Measurements from ENCODE around the gene GDNF. TPM values are rescaled to one million over a fixed set of nuclear protein-coding genes. Genes with fewer than 3 reads are reported as not detected.

The GDNF gene
- total RNA-seq, 2 experiments from 2014 or later = not detected

GRCh38 chr5:37840053-37841034 is 503 bp upstream of the GDNF start:
- Mint-ChIP-seq H3K4me3 (peak overlapping the region; percentile 10), H3K36me3 (no peaks in the 10 kb centered on the region), H3K27ac (peak overlapping the region; percentile 1), H3K4me1 (peaks cover 33% of the 10 kb centered on the region), H3K9me3 (ENCODE audit: low read depth) (no peaks in the 10 kb centered on the region), H3K27me3 (peaks cover 90% of the 10 kb centered on the region)
- CTCF ChIA-PET = interaction anchor here (1.1 to 1.5 kb wide), 2 partner anchors 353 to 428 kb away, joined by 3 to 6 read pairs; no protein-coding TSS in a partner anchor
- ATAC-seq = no peak
- DNase-seq = no peak

GRCh38 chr5:37838933-37839341 is 904 bp downstream of the GDNF start:
- CTCF ChIA-PET = interaction anchor here (1.2 to 1.4 kb wide), 2 partner anchors 71 to 354 kb away, joined by 3 to 11 read pairs; no protein-coding TSS in a partner anchor
- no peak for ATAC-seq
- no peaks in the 10 kb centered on the region for H3K36me3 Mint-ChIP-seq
- peaks cover 35% of the 10 kb centered on the region for H3K4me1 Mint-ChIP-seq
- H3K27ac Mint-ChIP-seq = no peak overlapping the region
- no peak overlapping the region for H3K4me3 Mint-ChIP-seq
- peaks cover 90% of the 10 kb centered on the region for H3K27me3 Mint-ChIP-seq
- DNase-seq = no peak
- no peaks in the 10 kb centered on the region for H3K9me3 Mint-ChIP-seq (ENCODE audit: low read depth)

GRCh38 chr5:37838152-37838932 is 1.5 kb downstream of the GDNF start:
- H3K4me3 Mint-ChIP-seq = peak overlapping the region; percentile 8
- H3K4me1 Mint-ChIP-seq = peaks cover 35% of the 10 kb centered on the region
- DNase-seq (no peak), ATAC-seq (no peak)
- H3K36me3 Mint-ChIP-seq = no peaks in the 10 kb centered on the region
- H3K9me3 Mint-ChIP-seq (ENCODE audit: low read depth) = no peaks in the 10 kb centered on the region
- H3K27me3 Mint-ChIP-seq = peaks cover 90% of the 10 kb centered on the region
- CTCF ChIA-PET = interaction anchor here (1.2 to 1.4 kb wide), 2 partner anchors 71 to 354 kb away, joined by 3 to 11 read pairs; no protein-coding TSS in a partner anchor
- no peak overlapping the region for H3K27ac Mint-ChIP-seq

- Mint-ChIP-seq H3K27me3 (peaks cover 90% of the 10 kb centered on the region), H3K4me3 (peak overlapping the region; percentile 43), H3K36me3 (no peaks in the 10 kb centered on the region), H3K9me3 (ENCODE audit: low read depth) (no peaks in the 10 kb centered on the region), H3K27ac (peak overlapping the region; percentile 32), H3K4me1 (peaks cover 35% of the 10 kb centered on the region)
- DNase-seq (peak; percentile 78), ATAC-seq (peak; percentile 81)
- CTCF ChIA-PET = interaction anchor here (1.2 to 1.5 kb wide), 4 partner anchors 355 to 424 kb away, joined by 3 to 15 read pairs (median 4); no protein-coding TSS in a partner anchor
Observed at GRCh38 chr5:37837414-37838032, 2.3 kb downstream of the GDNF start.

GRCh38 chr5:37836592-37837413 is 3.0 kb downstream of the GDNF start:
- ATAC-seq = no peak
- H3K4me3 Mint-ChIP-seq = peak overlapping the region; percentile 43
- CTCF ChIA-PET = interaction anchor here (1.2 to 1.5 kb wide), 4 partner anchors 356 to 424 kb away, joined by 3 to 15 read pairs (median 4); no protein-coding TSS in a partner anchor
- peaks cover 90% of the 10 kb centered on the region for H3K27me3 Mint-ChIP-seq
- H3K27ac Mint-ChIP-seq = peak overlapping the region; percentile 32
- no peaks in the 10 kb centered on the region for H3K9me3 Mint-ChIP-seq (ENCODE audit: low read depth)
- H3K4me1 Mint-ChIP-seq = peaks cover 35% of the 10 kb centered on the region
- no peaks in the 10 kb centered on the region for H3K36me3 Mint-ChIP-seq
- DNase-seq = no peak

- DNase-seq = no peak
- Mint-ChIP-seq H3K27ac (no peak overlapping the region), H3K27me3 (peaks cover 90% of the 10 kb centered on the region), H3K36me3 (no peaks in the 10 kb centered on the region), H3K4me1 (peaks cover 35% of the 10 kb centered on the region), H3K4me3 (no peak overlapping the region), H3K9me3 (ENCODE audit: low read depth) (no peaks in the 10 kb centered on the region)
- ATAC-seq = no peak
- CTCF ChIA-PET = interaction anchor here (1.2 to 1.5 kb wide), 4 partner anchors 357 to 423 kb away, joined by 3 to 15 read pairs (median 4); no protein-coding TSS in a partner anchor
Observed at GRCh38 chr5:37836235-37836591, 3.6 kb downstream of the GDNF start.

GRCh38 chr5:37835380-37835973 is 4.4 kb downstream of the GDNF start:
- peaks cover 89% of the 10 kb centered on the region for H3K27me3 Mint-ChIP-seq
- no peak overlapping the region for H3K27ac Mint-ChIP-seq
- H3K4me1 Mint-ChIP-seq = peaks cover 33% of the 10 kb centered on the region
- no peak for DNase-seq
- H3K4me3 Mint-ChIP-seq = no peak overlapping the region
- no peak for ATAC-seq
- no peaks in the 10 kb centered on the region for H3K9me3 Mint-ChIP-seq (ENCODE audit: low read depth)
- H3K36me3 Mint-ChIP-seq = no peaks in the 10 kb centered on the region
- CTCF ChIA-PET = interaction anchor here (0.6 to 1.4 kb wide), 2 partner anchors 134 to 422 kb away, joined by 3 to 4 read pairs; no protein-coding TSS in a partner anchor

- Mint-ChIP-seq H3K9me3 (ENCODE audit: low read depth) (no peaks in the 10 kb centered on the region), H3K4me1 (peaks cover 32% of the 10 kb centered on the region), H3K36me3 (no peaks in the 10 kb centered on the region), H3K27me3 (peaks cover 87% of the 10 kb centered on the region), H3K4me3 (no peak overlapping the region), H3K27ac (no peak overlapping the region)
- DNase-seq = no peak
- no peak for ATAC-seq
- CTCF ChIA-PET = interaction anchor here (0.6 to 1.4 kb wide), 2 partner anchors 135 to 422 kb away, joined by 3 to 4 read pairs; no protein-coding TSS in a partner anchor
Observed at GRCh38 chr5:37834542-37835379, 5.1 kb downstream of the GDNF start.

GRCh38 chr5:37833990-37834389 is 5.9 kb downstream of the GDNF start:
- Mint-ChIP-seq H3K27ac (no peak overlapping the region), H3K4me3 (no peak overlapping the region), H3K36me3 (no peaks in the 10 kb centered on the region), H3K27me3 (peaks cover 86% of the 10 kb centered on the region), H3K9me3 (ENCODE audit: low read depth) (no peaks in the 10 kb centered on the region), H3K4me1 (peaks cover 29% of the 10 kb centered on the region)
- DNase-seq (no peak), ATAC-seq (no peak)
- CTCF ChIA-PET = no interaction called here

GRCh38 chr5:37831821-37832534 is 7.9 kb downstream of the GDNF start:
- no peak overlapping the region for H3K27ac Mint-ChIP-seq
- no peaks in the 10 kb centered on the region for H3K36me3 Mint-ChIP-seq
- CTCF ChIA-PET = no interaction called here
- H3K4me1 Mint-ChIP-seq = peaks cover 9% of the 10 kb centered on the region
- DNase-seq = no peak
- no peak overlapping the region for H3K4me3 Mint-ChIP-seq
- H3K9me3 Mint-ChIP-seq (ENCODE audit: low read depth) = no peaks in the 10 kb centered on the region
- ATAC-seq = no peak
- H3K27me3 Mint-ChIP-seq = peaks cover 82% of the 10 kb centered on the region

- ATAC-seq = no peak
- no peak for DNase-seq
- Mint-ChIP-seq H3K9me3 (ENCODE audit: low read depth) (no peaks in the 10 kb centered on the region), H3K4me3 (no peak overlapping the region), H3K27ac (no peak overlapping the region), H3K27me3 (peaks cover 78% of the 10 kb centered on the region), H3K36me3 (no peaks in the 10 kb centered on the region), H3K4me1 (peaks cover 2% of the 10 kb centered on the region)
- CTCF ChIA-PET = interaction anchor here (0.8 kb wide), 1 partner anchor 417 kb away, joined by 3 read pairs; no protein-coding TSS in a partner anchor
Observed at GRCh38 chr5:37830348-37830747, 9.5 kb downstream of the GDNF start.

Data from activated CD8-positive, alpha-beta memory T cell treated with anti-CD3 and anti-CD28 coated beads, Interleukin-2, amount 10 ng/mL, durations not matched to agents 7 days and 5 days (primary cell).